Nephron (organoid): ENCODE measurements around the gene MAGI1.
A peak's percentile ranks its signal among the peaks of the same experiment; 100 is the strongest.

Experiments used
- H3K27ac Mint-ChIP-seq, 3 experiments: 2 replicates each; pipeline ENCODE4 v1.8.0; 2020; ENCODE audit warnings: mixed read lengths in 3 of 3, mild to moderate bottlenecking in 2 of 3, moderate library complexity in 1 of 3
- H3K27me3 Mint-ChIP-seq: 2 replicates; pipeline ENCODE4 v1.8.0; 2021; ENCODE audit warnings: low read depth, mild to moderate bottlenecking, moderate library complexity, mixed read lengths
- H3K36me3 Mint-ChIP-seq: 2 replicates; pipeline ENCODE4 v1.8.0; 2020; ENCODE audit warnings: low read depth, mixed read lengths
- H3K4me1 Mint-ChIP-seq: 2 replicates; pipeline ENCODE4 v1.8.0; 2020; ENCODE audit warnings: mixed read lengths
- H3K4me3 Mint-ChIP-seq, 3 experiments: 2 replicates each; pipeline ENCODE4 v1.8.0; 2020; ENCODE audit warnings: mild to moderate bottlenecking in 3 of 3, mixed read lengths in 3 of 3, moderate library complexity in 2 of 3
- H3K9me3 Mint-ChIP-seq: 2 replicates; pipeline ENCODE4 v1.8.0; 2020; ENCODE audit warnings: mixed read lengths
- TF ChIP-seq, protein P1 (sequence below), 3 experiments: fragments of 200-600 bp; sonication (generic); IDR thresholded peaks; one replicate each; pipeline ENCODE4 v1.5.0; 2021; ENCODE audit warnings: antibody characterized with exemption in 3 of 3; ENCODE audit not compliant: unreplicated experiment in 3 of 3

Gene MAGI1

DNA sequence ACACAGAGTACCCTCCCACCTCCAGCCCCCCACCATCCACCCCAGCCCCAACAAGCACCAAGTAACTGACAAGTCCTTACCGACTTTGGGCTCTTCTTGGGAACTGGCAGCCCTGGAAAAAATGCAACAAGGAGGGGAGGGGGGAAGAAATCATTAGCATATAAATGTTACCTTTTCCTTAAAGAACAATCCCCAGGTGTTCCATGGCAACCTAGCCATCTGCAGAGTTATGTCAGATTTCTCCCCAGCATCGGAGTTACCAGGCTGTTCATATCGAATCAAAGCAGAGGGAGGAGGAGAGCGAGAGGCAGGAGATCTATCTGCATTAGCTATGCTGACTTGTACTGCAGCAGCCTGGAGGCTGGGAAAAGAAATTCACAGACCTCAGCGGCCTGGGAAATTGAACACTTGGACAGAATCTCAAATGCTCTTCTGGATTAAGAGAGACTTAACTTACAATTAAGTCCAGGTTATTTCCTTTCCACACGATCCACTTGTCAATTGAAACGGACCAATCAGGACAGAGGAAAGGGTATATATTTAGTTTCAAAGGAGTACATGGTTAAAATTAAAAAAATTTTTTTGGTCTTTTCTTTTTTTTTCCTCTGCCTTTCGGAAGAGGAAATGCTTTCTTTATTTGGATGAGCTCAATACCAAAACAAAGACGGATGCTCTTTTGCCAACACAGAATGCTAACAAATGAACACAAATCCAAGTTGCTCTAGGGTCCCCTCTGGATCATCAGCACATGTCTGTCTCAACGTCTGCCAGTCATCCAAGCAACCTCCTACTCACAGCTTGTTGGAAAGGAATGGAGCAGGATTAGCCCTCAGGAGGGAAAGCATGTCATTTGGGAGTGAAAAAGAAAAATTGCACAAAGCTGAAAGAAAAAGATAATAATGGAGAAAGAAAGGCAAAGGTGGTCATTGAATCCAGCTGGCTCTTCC lies 637.1 kb downstream of the MAGI1 start:
- H3K9me3 Mint-ChIP-seq, result no peaks in the 10 kb centered on the region
- peaks cover 5% of the 10 kb centered on the region for H3K27me3 Mint-ChIP-seq
- TF ChIP-seq, protein P1, sequence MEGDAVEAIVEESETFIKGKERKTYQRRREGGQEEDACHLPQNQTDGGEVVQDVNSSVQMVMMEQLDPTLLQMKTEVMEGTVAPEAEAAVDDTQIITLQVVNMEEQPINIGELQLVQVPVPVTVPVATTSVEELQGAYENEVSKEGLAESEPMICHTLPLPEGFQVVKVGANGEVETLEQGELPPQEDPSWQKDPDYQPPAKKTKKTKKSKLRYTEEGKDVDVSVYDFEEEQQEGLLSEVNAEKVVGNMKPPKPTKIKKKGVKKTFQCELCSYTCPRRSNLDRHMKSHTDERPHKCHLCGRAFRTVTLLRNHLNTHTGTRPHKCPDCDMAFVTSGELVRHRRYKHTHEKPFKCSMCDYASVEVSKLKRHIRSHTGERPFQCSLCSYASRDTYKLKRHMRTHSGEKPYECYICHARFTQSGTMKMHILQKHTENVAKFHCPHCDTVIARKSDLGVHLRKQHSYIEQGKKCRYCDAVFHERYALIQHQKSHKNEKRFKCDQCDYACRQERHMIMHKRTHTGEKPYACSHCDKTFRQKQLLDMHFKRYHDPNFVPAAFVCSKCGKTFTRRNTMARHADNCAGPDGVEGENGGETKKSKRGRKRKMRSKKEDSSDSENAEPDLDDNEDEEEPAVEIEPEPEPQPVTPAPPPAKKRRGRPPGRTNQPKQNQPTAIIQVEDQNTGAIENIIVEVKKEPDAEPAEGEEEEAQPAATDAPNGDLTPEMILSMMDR (IDR thresholded peaks at IDR 0.05; ENCODE audit: unreplicated experiment in 3 of 3), result no peak
- no peaks in the 10 kb centered on the region for H3K36me3 Mint-ChIP-seq
- H3K4me3 Mint-ChIP-seq, result peak overlapping the region; percentile 14 to 74 (median 63)
- peak overlapping the region; percentile 14 to 81 (median 67) for H3K27ac Mint-ChIP-seq
- H3K4me1 Mint-ChIP-seq, result peaks cover 36% of the 10 kb centered on the region

DNA sequence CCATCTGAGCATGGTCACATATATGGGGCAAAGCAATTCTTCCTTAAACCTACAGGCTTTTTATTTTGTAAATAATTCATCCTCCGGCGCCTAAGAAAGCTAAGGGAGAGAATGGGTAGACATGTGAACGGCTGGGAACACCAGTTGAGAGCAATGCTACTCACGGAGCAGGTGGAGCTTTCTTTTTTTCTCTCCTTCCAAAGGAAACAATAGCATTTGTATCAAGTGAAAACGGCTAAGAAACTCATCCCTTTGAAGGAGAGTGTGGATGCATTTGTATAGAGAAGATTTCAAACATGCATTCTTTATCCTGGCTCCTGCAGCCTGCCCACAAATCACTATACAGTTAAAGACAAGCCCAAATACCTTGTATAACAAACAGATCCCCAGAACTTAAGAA lies 637.8 kb downstream of the MAGI1 start:
- H3K36me3 Mint-ChIP-seq, result peaks cover 1% of the 10 kb centered on the region
- no peaks in the 10 kb centered on the region for H3K9me3 Mint-ChIP-seq
- H3K27me3 Mint-ChIP-seq, result peaks cover 5% of the 10 kb centered on the region
- H3K4me3 Mint-ChIP-seq, result peak overlapping the region in 2 of 3 experiments; percentile 20 to 49
- peak overlapping the region; percentile 14 to 81 (median 23) for H3K27ac Mint-ChIP-seq
- TF ChIP-seq, protein P1 (IDR thresholded peaks at IDR 0.05; ENCODE audit: unreplicated experiment in 3 of 3), result no peak
- H3K4me1 Mint-ChIP-seq, result peaks cover 36% of the 10 kb centered on the region

DNA sequence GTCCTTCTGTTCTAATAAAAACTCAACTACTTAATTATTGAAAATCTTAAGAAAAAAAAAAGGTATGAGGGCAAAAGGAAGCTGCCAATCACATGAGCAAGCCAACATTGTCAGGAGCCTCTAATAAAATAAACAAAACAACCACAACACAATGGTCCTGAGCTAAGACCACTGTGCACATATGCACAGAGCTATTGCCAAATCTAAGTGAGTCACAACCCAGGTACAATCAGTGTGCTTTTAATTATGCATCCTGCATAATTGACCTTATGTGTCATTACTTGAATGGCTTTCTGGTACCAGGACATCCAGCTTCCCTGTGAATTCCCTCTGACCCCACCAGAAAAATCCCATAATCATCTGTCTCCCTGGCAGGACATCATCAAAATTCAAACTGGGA lies 639.8 kb downstream of the MAGI1 start:
- peaks cover 29% of the 10 kb centered on the region for H3K4me1 Mint-ChIP-seq
- TF ChIP-seq, protein P1 (IDR thresholded peaks at IDR 0.05; ENCODE audit: unreplicated experiment in 3 of 3), result no peak
- H3K9me3 Mint-ChIP-seq, result no peaks in the 10 kb centered on the region
- no peak overlapping the region for H3K4me3 Mint-ChIP-seq
- peaks cover 5% of the 10 kb centered on the region for H3K27me3 Mint-ChIP-seq
- H3K36me3 Mint-ChIP-seq, result peaks cover 7% of the 10 kb centered on the region
- no peak overlapping the region for H3K27ac Mint-ChIP-seq

DNA sequence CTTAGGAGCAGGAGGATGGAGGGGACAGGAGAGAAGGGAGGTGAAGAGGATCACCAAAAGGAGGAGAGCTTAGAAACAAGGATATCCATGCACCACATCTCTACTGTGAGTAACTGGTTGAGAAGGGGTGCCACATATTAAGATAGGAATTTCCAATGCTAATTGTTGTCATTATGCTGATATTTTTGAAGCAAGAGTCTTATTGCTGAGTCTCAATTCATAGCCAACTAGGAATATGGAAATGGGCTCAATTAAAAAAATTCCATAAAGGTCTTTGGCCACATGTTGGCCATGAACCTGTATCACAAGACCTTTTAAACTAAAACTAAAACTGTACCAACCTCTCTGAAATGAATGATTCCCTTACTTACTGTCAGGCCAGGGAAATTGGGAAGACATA lies 642.6 kb downstream of the MAGI1 start:
- Mint-ChIP-seq H3K4me3 (no peak overlapping the region), H3K36me3 (peaks cover 9% of the 10 kb centered on the region), H3K9me3 (no peaks in the 10 kb centered on the region), H3K27ac (no peak overlapping the region), H3K27me3 (peaks cover 1% of the 10 kb centered on the region), H3K4me1 (peaks cover 13% of the 10 kb centered on the region)
- TF ChIP-seq, protein P1 (IDR thresholded peaks at IDR 0.05; ENCODE audit: unreplicated experiment in 3 of 3), result no peak

DNA sequence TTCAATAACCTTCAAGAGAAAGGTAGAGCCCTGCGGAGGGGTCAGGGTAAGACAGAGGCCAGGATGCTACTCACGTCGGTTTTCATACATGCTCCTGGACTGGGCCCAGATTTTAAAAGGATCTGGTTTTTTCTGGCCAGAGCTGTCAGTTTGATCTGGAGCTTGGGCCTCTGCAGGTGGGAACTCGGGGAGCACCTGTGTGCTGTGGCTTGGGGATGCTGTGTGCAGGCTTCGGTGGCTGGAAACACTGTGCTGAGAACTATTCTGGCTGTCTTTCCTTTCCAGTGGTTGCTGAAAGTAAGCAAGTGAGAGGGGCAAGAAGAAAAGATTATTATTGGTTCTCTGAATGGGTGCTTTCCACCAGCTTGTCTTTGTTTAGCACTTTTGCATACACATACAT lies 647.6 kb downstream of the MAGI1 start:
- TF ChIP-seq, protein P1 (IDR thresholded peaks at IDR 0.05; ENCODE audit: unreplicated experiment in 3 of 3), result no peak
- Mint-ChIP-seq H3K9me3 (no peaks in the 10 kb centered on the region), H3K27me3 (no peaks in the 10 kb centered on the region), H3K4me1 (no peaks in the 10 kb centered on the region), H3K4me3 (no peak overlapping the region), H3K36me3 (peaks cover 33% of the 10 kb centered on the region), H3K27ac (no peak overlapping the region)
